Nephron progenitor cell (in vitro differentiated cells): ENCODE measurements around the gene ERC2.

Source experiments
- DNase-seq: peaks from one replicate; pipeline ENCODE4 v3.0.0; 2021
- H3K27ac Mint-ChIP-seq: 2 replicates; pipeline ENCODE4 v1.8.0; 2021; ENCODE audit warnings: mild to moderate bottlenecking, moderate library complexity, mixed read lengths
- H3K27me3 Mint-ChIP-seq: 2 replicates; pipeline ENCODE4 v1.8.0; 2021; ENCODE audit warnings: mild to moderate bottlenecking, low read depth, mixed read lengths; ENCODE audit not compliant: poor library complexity
- H3K36me3 Mint-ChIP-seq: 2 replicates; pipeline ENCODE4 v1.8.0; 2021; ENCODE audit warnings: low read depth, mixed read lengths
- H3K4me1 Mint-ChIP-seq: 2 replicates; pipeline ENCODE4 v1.8.0; 2021; ENCODE audit warnings: mixed read lengths
- H3K4me3 Mint-ChIP-seq: 2 replicates; pipeline ENCODE4 v1.8.0; 2021; ENCODE audit warnings: mild to moderate bottlenecking, moderate library complexity, mixed read lengths
- H3K9me3 Mint-ChIP-seq: 2 replicates; pipeline ENCODE4 v1.8.0; 2021; ENCODE audit warnings: mild to moderate bottlenecking, moderate library complexity, mixed read lengths
- CTCF ChIP-seq: fragments of 200-600 bp; sonication (generic); IDR thresholded peaks from 2 replicates; pipeline ENCODE4 v1.5.0; 2021; ENCODE audit warnings: antibody characterized with exemption

Gene ERC2

DNA sequence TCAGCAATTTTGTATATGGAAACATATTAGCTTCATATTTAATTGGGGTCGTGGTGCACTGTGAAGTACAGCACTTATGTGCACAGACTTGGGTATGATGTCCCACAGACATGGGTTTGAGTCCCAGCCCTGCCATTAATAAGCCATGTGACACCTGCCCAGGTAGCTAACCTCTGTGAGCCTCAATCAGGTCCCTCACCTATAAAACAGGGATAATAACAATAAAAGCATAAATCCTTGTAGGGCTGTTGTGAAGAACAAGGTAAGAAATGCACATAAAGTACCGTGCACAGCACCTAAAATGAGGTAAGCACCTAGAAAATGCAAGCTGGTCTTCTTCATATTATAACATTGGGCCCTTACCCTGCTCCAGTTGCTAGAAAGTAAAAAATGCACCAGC, 807.6 kb downstream of the ERC2 start:
- no peak for DNase-seq
- Mint-ChIP-seq H3K27me3 (no peaks in the 10 kb centered on the region), H3K4me1 (peaks cover 72% of the 10 kb centered on the region), H3K36me3 (no peaks in the 10 kb centered on the region), H3K9me3 (peaks cover 4% of the 10 kb centered on the region), H3K4me3 (no peak overlapping the region), H3K27ac (no peak overlapping the region)
- no peak for TF ChIP-seq CTCF

DNA sequence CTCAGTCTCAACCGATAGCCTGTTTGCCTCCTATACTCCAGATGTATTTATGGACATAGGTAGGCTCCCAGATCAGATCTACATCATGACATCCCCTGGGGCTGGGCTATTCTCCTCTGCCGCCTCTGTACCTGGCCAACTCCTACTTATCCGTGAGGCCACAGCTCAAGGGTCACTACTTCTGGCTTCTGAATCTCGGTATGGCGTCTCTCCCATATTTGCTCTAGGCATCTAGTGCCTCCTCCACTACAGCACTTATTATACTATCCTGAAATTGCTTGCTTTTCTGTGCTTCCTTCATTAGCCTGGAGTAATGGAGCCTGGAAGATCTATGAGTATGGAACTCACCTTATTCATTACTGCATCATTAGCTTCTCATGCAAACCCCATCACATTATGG, 808.6 kb downstream of the ERC2 start:
- Mint-ChIP-seq H3K9me3 (peaks cover 4% of the 10 kb centered on the region), H3K4me1 (peaks cover 69% of the 10 kb centered on the region), H3K36me3 (no peaks in the 10 kb centered on the region), H3K4me3 (no peak overlapping the region), H3K27ac (peak overlapping the region; percentile 39), H3K27me3 (no peaks in the 10 kb centered on the region)
- DNase-seq = no peak
- TF ChIP-seq CTCF = no peak

DNA sequence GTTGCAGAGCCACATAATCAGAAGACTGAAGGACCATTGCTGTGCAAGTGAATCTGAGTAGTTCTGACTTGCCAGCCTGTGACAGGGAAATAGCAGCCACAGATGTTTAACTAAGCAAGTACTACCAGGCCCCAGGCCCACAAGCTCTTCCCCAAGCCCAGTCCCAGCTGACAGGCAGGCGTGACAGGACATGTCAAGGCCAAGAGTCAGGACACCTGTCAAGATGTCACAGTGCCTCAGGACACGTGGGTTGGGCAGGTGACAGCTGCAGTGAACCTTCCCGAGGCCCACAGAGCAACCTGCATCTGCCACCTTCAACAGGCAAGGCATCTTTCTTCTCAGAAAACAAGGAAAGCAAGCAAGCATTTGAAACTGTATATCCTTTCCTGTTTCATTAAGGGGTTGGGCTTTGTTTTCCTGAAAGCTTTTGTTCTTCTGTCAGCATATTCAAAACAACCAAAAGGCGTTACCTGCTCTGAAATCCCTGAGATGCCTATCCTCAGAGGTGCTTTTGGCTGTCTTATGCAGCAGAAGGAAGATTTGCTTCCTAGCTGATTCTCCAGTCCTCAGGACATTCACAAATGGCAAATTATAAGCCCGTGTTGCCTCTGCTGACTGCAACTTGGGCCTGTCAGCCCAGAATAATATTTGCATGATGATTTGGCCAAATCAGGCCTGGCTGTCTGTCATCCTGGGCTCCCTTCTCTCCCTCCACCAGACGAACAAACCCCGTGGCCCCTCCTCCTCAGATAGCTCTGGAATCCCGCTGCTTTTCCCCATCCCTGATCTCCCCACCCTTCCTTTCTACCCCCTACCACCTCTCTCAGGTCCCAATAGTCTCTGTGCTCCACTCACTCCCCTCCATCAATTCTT, 809.3 kb downstream of the ERC2 start:
- H3K27ac Mint-ChIP-seq = no peak overlapping the region
- peaks cover 69% of the 10 kb centered on the region for H3K4me1 Mint-ChIP-seq
- no peak overlapping the region for H3K4me3 Mint-ChIP-seq
- DNase-seq = no peak
- H3K9me3 Mint-ChIP-seq = peaks cover 4% of the 10 kb centered on the region
- H3K27me3 Mint-ChIP-seq = no peaks in the 10 kb centered on the region
- no peaks in the 10 kb centered on the region for H3K36me3 Mint-ChIP-seq
- no peak for TF ChIP-seq CTCF

- no peak for DNase-seq
- H3K36me3 Mint-ChIP-seq = no peaks in the 10 kb centered on the region
- no peak for TF ChIP-seq CTCF
- peaks cover 4% of the 10 kb centered on the region for H3K9me3 Mint-ChIP-seq
- no peak overlapping the region for H3K27ac Mint-ChIP-seq
- H3K4me1 Mint-ChIP-seq = peaks cover 66% of the 10 kb centered on the region
- H3K27me3 Mint-ChIP-seq = no peaks in the 10 kb centered on the region
- H3K4me3 Mint-ChIP-seq = no peak overlapping the region
These were observed 810.0 kb downstream of the ERC2 start for GRCh38 chr3:55658270-55658669.

GRCh38 chr3:55655544-55655943, 812.7 kb downstream of the ERC2 start:
- Mint-ChIP-seq H3K27ac (no peak overlapping the region), H3K36me3 (no peaks in the 10 kb centered on the region), H3K27me3 (no peaks in the 10 kb centered on the region), H3K4me1 (peaks cover 44% of the 10 kb centered on the region), H3K9me3 (no peaks in the 10 kb centered on the region), H3K4me3 (no peak overlapping the region)
- TF ChIP-seq CTCF = no peak
- no peak for DNase-seq
